ENCODE results near the gene CES5A.

- TF ChIP-seq ZNF274 (IDR thresholded peaks at IDR 0.05; ENCODE audit: low read depth, low read length): no peak
- TF ChIP-seq SUZ12 (IDR thresholded peaks at IDR 0.05; ENCODE audit: extremely low read depth, insufficient read depth, insufficient read length): no peak
Measured at GRCh38 chr16:55901566-55902217, 26.5 kb upstream of the CES5A start.
